Neural progenitor cell (in vitro differentiated cells): ENCODE results near the gene PIK3C3. TPM values are rescaled to one million over a fixed set of nuclear protein-coding genes. Genes with fewer than 3 reads are reported as not detected.

Experiments
- DNase-seq: peaks from one replicate; pipeline ENCODE4 v3.0.0-alpha.2; 2016; ENCODE audit warnings: low spot score
- H2AFZ ChIP-seq: fragments of 200-600 bp; sonication (generic); replicated peaks from 2 replicates; pipeline ENCODE4 v1.6.1; 2016; ENCODE audit warnings: antibody characterized with exemption
- H3F3A ChIP-seq: fragments of 200-600 bp; sonication (generic); 2 replicates; pipeline ENCODE4 v1.6.1; 2016; ENCODE audit warnings: antibody characterized with exemption, low read depth
- H3K27ac ChIP-seq: fragments of 200-600 bp; sonication (generic); 2 replicates; pipeline ENCODE4 v1.5.1; 2016; ENCODE audit warnings: mild to moderate bottlenecking
- H3K27me3 ChIP-seq: fragments of 200-600 bp; sonication (generic); 2 replicates; pipeline ENCODE4 v1.6.1; 2016; ENCODE audit warnings: mild to moderate bottlenecking, moderate library complexity
- H3K36me3 ChIP-seq: fragments of 200-600 bp; sonication (generic); 2 replicates; pipeline ENCODE4 v1.5.1; 2016
- H3K4me1 ChIP-seq: fragments of 200-600 bp; sonication (generic); 2 replicates; pipeline ENCODE4 v1.6.1; 2016; ENCODE audit warnings: mixed run types
- H3K4me2 ChIP-seq: fragments of 200-600 bp; sonication (generic); 2 replicates; pipeline ENCODE4 v1.6.1; 2016
- H3K4me3 ChIP-seq: fragments of 200-600 bp; sonication (generic); 2 replicates; pipeline ENCODE4 v1.5.1; 2016
- H3K79me2 ChIP-seq: fragments of 200-600 bp; sonication (generic); 2 replicates; pipeline ENCODE4 v1.6.1; 2016; ENCODE audit warnings: low read depth
- H3K9ac ChIP-seq: fragments of 200-600 bp; sonication (generic); 2 replicates; pipeline ENCODE4 v1.6.1; 2016
- H3K9me3 ChIP-seq: fragments of 200-600 bp; sonication (generic); 2 replicates; pipeline ENCODE4 v1.5.1; 2016; ENCODE audit warnings: low read depth
- H4K20me1 ChIP-seq: fragments of 200-600 bp; sonication (generic); 2 replicates; pipeline ENCODE4 v1.6.1; 2016; ENCODE audit warnings: low read depth
- H3K27ac Mint-ChIP-seq: 3 replicates; pipeline ENCODE4 v1.8.0; 2021; ENCODE audit warnings: mixed read lengths
- H3K27me3 Mint-ChIP-seq: 2 replicates; pipeline ENCODE4 v1.8.0; 2022; ENCODE audit warnings: low read depth, mild to moderate bottlenecking, inconsistent platforms, moderate library complexity, mixed read lengths; ENCODE audit not compliant: insufficient read depth
- H3K36me3 Mint-ChIP-seq: 3 replicates; pipeline ENCODE4 v1.8.0; 2021; ENCODE audit warnings: mixed read lengths
- H3K4me1 Mint-ChIP-seq: 3 replicates; pipeline ENCODE4 v1.8.0; 2021; ENCODE audit warnings: mixed read lengths
- H3K4me3 Mint-ChIP-seq: 3 replicates; pipeline ENCODE4 v1.8.0; 2021; ENCODE audit warnings: mild to moderate bottlenecking, moderate library complexity, mixed read lengths
- H3K9me3 Mint-ChIP-seq: 3 replicates; pipeline ENCODE4 v1.8.0; 2020; ENCODE audit warnings: mixed read lengths
- EZH2 ChIP-seq: fragments of 200-600 bp; sonication (generic); IDR thresholded peaks from 2 replicates; pipeline ENCODE4 v1.6.1; 2017; ENCODE audit warnings: antibody characterized with exemption, mild to moderate bottlenecking, moderate library complexity
- EZH2phosphoT487 ChIP-seq: fragments of 200-600 bp; sonication (generic); IDR thresholded peaks from 2 replicates; pipeline ENCODE4 v1.6.1; 2017; ENCODE audit warnings: antibody characterized with exemption
- total RNA-seq: library from RNA; depleted of rRNA; stranded (reverse); fragments of >200 nt; gene quantifications from 2 replicates; pipeline ENCODE4 v1.2.3, GENCODE V29; 2015; ENCODE audit warnings: low replicate concordance
- TF ChIP-seq, protein P1 (sequence below): fragments of 200-600 bp; sonication (generic); IDR thresholded peaks from 2 replicates; pipeline ENCODE4 v1.5.1; 2017; ENCODE audit warnings: antibody characterized with exemption, mild to moderate bottlenecking

PIK3C3 gene
- total RNA-seq, result 55.2 and 87.0 TPM in 2 replicates

DNA sequence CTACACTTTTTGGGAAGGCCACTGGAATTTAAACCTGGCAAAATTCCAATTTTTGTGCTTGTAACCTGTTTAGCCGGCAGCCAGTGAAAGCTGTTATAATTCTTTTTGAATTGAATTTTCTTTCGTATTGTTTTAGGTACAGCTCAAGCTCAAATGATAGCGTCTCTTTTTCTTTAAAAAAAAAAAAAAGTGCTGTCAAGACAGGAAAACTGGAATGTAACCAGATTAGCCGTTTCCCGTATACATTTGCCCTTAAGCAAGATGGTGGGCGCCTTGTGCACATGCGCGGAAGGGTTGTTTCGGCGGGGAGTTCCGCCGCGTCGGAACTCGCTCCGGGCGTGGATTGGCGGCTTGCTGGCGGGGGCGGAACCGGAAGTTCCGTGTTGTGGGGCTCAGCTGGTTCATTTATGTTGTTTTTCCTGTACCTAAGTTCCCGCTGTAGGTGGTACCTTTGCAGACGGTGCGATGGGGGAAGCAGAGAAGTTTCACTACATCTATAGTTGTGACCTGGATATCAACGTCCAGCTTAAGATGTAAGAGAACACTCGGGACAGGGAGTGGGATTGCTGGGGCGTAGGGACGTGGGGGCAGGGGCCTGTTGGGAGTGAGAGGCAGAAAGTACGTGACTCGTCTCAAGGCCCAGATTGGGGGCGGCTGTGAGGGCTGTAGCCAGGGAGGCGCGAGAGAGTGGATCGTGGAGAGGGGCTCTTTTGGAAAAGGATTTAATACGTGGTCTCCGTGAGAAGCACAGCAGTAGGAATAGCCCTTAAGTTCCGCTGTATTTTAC lies at the start of gene PIK3C3:
TSS of gene PIK3C3 (plus strand) at position 408 of the 787 bp plus-strand sequence. CDS start at position 466, 58 bp downstream.
- H3K4me3 ChIP-seq, result peak within 1 kb of the TSS; percentile 75
- H3K4me3 Mint-ChIP-seq, result peak within 1 kb of the TSS; percentile 99
- peak within 1 kb of the TSS; percentile 68 for H3K9ac ChIP-seq
- H3K27ac ChIP-seq, result no peak within 1 kb of the TSS
- peaks cover 6% of the 10 kb centered on the region for H3K36me3 ChIP-seq
- H3F3A ChIP-seq, result no peaks in the 10 kb centered on the region
- H2AFZ ChIP-seq, result peak within 1 kb of the TSS; percentile 100
- no peaks in the 10 kb centered on the region for H3K9me3 ChIP-seq
- TF ChIP-seq, protein P1, sequence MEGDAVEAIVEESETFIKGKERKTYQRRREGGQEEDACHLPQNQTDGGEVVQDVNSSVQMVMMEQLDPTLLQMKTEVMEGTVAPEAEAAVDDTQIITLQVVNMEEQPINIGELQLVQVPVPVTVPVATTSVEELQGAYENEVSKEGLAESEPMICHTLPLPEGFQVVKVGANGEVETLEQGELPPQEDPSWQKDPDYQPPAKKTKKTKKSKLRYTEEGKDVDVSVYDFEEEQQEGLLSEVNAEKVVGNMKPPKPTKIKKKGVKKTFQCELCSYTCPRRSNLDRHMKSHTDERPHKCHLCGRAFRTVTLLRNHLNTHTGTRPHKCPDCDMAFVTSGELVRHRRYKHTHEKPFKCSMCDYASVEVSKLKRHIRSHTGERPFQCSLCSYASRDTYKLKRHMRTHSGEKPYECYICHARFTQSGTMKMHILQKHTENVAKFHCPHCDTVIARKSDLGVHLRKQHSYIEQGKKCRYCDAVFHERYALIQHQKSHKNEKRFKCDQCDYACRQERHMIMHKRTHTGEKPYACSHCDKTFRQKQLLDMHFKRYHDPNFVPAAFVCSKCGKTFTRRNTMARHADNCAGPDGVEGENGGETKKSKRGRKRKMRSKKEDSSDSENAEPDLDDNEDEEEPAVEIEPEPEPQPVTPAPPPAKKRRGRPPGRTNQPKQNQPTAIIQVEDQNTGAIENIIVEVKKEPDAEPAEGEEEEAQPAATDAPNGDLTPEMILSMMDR, result no peak
- peak; percentile 23 for TF ChIP-seq EZH2
- peaks cover 45% of the 10 kb centered on the region for H3K79me2 ChIP-seq
- peaks cover 5% of the 10 kb centered on the region for H3K4me1 ChIP-seq
- H3K36me3 Mint-ChIP-seq, result peaks cover 6% of the 10 kb centered on the region
- peaks cover 2% of the 10 kb centered on the region for H3K9me3 Mint-ChIP-seq
- peak within 1 kb of the TSS; percentile 76 for H3K27ac Mint-ChIP-seq
- no peaks in the 10 kb centered on the region for H3K27me3 Mint-ChIP-seq
- H3K4me2 ChIP-seq, result peak within 1 kb of the TSS; percentile 87
- peaks cover 12% of the 10 kb centered on the region for H4K20me1 ChIP-seq
- peaks cover 11% of the 10 kb centered on the region for H3K4me1 Mint-ChIP-seq
- H3K27me3 ChIP-seq, result peaks cover 29% of the 10 kb centered on the region
- DNase-seq, result peak; percentile 95

DNA sequence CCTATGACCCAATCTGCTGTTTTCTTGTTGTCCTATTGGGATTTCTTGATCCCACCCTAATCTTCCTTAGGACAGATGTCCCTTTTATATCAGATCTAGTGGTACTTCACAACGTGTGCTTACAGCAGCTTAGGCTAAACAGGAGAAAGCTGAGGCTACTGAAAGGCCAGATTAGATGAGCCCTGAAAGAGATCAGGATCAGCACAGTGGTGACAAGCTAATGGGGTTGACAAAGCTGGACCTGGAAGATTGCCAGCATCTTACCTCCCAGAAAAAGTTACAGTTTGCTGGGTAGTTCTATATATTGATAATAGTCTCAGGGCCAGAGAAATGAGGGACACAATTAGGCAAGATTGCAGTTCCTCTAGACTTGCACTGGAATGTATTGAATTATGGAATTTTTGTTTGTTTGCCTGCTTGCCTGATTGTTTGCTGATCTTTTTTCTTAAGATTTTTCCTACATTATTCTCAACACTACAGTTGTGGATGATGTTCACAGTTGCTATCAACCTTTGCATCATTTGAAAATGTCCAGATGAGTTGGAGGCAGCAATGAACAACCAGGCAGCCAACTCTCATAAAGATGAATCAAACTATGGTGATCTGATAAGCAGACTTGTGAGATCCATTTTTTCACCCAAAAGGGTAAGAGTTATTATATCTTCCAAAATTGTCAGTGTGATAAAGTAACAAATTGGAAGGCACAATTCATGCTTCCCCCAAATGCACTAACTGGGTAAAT lies 49.1 kb upstream of the PIK3C3 start:
- TF ChIP-seq EZH2phosphoT487 (no peak), EZH2 (no peak)
- TF ChIP-seq, protein P1, result no peak
- H2AFZ ChIP-seq, result no peak overlapping the region

DNA sequence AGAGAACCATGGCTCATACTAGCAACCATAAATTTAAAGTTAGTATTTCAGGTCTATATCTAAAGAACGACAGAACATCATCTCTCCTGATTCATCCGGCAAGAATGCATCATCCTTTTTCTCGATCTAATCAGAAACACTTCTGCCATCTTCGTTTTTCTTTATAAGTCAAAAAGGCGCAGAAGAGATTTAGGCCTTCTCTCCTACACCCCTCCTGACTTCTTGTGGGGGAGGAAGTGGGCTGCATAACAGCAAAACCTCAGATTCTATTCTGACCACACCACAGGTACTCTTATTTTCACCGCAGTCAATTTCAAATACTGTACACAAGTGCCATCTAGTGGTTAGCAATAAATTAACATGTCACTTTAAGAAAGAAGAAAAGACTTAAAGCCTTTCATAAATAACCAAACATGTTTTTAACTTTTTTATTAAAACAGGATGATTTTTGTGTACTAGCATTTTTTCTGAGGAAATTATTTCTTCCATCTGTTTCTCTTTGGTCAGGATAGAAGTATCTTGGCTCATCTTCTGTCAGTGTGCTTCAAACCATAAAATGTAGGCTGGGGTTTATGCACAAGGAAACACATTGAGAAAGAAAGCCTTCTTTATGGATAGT lies 48.4 kb upstream of the PIK3C3 start:
- Histone ChIP-seq H3K27me3 (no peaks in the 10 kb centered on the region), H3K79me2 (no peaks in the 10 kb centered on the region), H3K4me1 (peaks cover 13% of the 10 kb centered on the region), H3K9me3 (no peaks in the 10 kb centered on the region), H3K4me3 (no peak overlapping the region), H2AFZ (peak overlapping the region; percentile 27), H3K4me2 (no peak overlapping the region), H3K36me3 (no peaks in the 10 kb centered on the region), H3K27ac (no peak overlapping the region), H3K9ac (no peak overlapping the region), H3F3A (peaks cover 4% of the 10 kb centered on the region), H4K20me1 (no peaks in the 10 kb centered on the region)
- H3K36me3 Mint-ChIP-seq, result no peaks in the 10 kb centered on the region
- no peaks in the 10 kb centered on the region for H3K27me3 Mint-ChIP-seq
- H3K27ac Mint-ChIP-seq, result no peak overlapping the region
- H3K4me1 Mint-ChIP-seq, result peaks cover 9% of the 10 kb centered on the region
- no peak overlapping the region for H3K4me3 Mint-ChIP-seq
- peak; percentile 59 for DNase-seq
- TF ChIP-seq, protein P1, result peak; percentile 83
- no peak for TF ChIP-seq EZH2
- TF ChIP-seq EZH2phosphoT487, result no peak
- no peaks in the 10 kb centered on the region for H3K9me3 Mint-ChIP-seq

More for the DNA sequence above, 49.1 kb upstream of the PIK3C3 start:
- no peak overlapping the region for H3K4me3 ChIP-seq
- no peaks in the 10 kb centered on the region for H3K9me3 Mint-ChIP-seq
- peaks cover 9% of the 10 kb centered on the region for H3K4me1 Mint-ChIP-seq
- H4K20me1 ChIP-seq, result no peaks in the 10 kb centered on the region
- H3K4me3 Mint-ChIP-seq, result no peak overlapping the region
- no peaks in the 10 kb centered on the region for H3K27me3 ChIP-seq
- H3K27ac Mint-ChIP-seq, result no peak overlapping the region
- no peak overlapping the region for H3K9ac ChIP-seq
- H3K27ac ChIP-seq, result no peak overlapping the region
- H3K36me3 Mint-ChIP-seq, result no peaks in the 10 kb centered on the region
- peak overlapping the region; percentile 11 for H3K4me2 ChIP-seq
- peaks cover 4% of the 10 kb centered on the region for H3F3A ChIP-seq
- H3K36me3 ChIP-seq, result no peaks in the 10 kb centered on the region
- H3K9me3 ChIP-seq, result no peaks in the 10 kb centered on the region
- no peaks in the 10 kb centered on the region for H3K27me3 Mint-ChIP-seq
- peak; percentile 56 for DNase-seq
- H3K79me2 ChIP-seq, result no peaks in the 10 kb centered on the region
- H3K4me1 ChIP-seq, result peaks cover 13% of the 10 kb centered on the region
